Activated CD8-positive, alpha-beta T cell treated with anti-CD3 and anti-CD28 coated beads for 36 hours (primary cell): Measurements from ENCODE around the gene TRAF3IP1. TPM values are rescaled to one million over a fixed set of nuclear protein-coding genes. Genes with fewer than 3 reads are reported as not detected.

Source experiments
- ATAC-seq: fragments of 200-7000 bp; cut with Tn5 transposase; one replicate; pipeline ENCODE4 v1.10.0; 2021; ENCODE audit warnings: mild to moderate bottlenecking, moderate library complexity
- CTCF ChIA-PET: fragments of 350-600 bp; sonication (Branson Sonifier 250); formaldehyde crosslinking; loops from one replicate; lab custom pipeline; 2021; ENCODE audit warnings: antibody characterized with exemption; lab: Charles Lee
- POLR2A ChIA-PET: fragments of 350-600 bp; sonication (Branson Sonifier 250); formaldehyde crosslinking; loops from one replicate; lab custom pipeline; 2021; ENCODE audit warnings: antibody characterized with exemption; lab: Charles Lee
- DNase-seq: peaks from one replicate; pipeline ENCODE4 v3.0.0-alpha.2; 2020
- H3K27ac Mint-ChIP-seq: one replicate; pipeline ENCODE4 v1.8.0; 2021; ENCODE audit warnings: mild to moderate bottlenecking, mixed read lengths
- H3K27me3 Mint-ChIP-seq: one replicate; pipeline ENCODE4 v1.8.0; 2021; ENCODE audit warnings: mixed read lengths
- H3K36me3 Mint-ChIP-seq: one replicate; pipeline ENCODE4 v1.8.0; 2021; ENCODE audit warnings: low read depth, mixed read lengths
- H3K4me1 Mint-ChIP-seq: one replicate; pipeline ENCODE4 v1.8.0; 2021; ENCODE audit warnings: low read depth, mixed read lengths
- H3K4me3 Mint-ChIP-seq: one replicate; pipeline ENCODE4 v1.8.0; 2021; ENCODE audit warnings: mild to moderate bottlenecking, moderate library complexity, mixed read lengths
- H3K9me3 Mint-ChIP-seq: one replicate; pipeline ENCODE4 v1.8.0; 2021; ENCODE audit warnings: mixed read lengths
- intact Hi-C: fragments of 100-400 bp; cut with micrococcal nuclease; formaldehyde crosslinking; loops from one replicate; pipeline ENCODE4 v1.10.0; 2022
- total RNA-seq, 2 experiments: library from RNA; stranded (reverse); gene quantifications; one replicate each; pipeline ENCODE4 v1.2.3, GENCODE V29; 2021
- TF ChIP-seq, protein P1 (sequence below): fragments of 200-600 bp; IDR thresholded peaks from one replicate; pipeline ENCODE4 v1.8.0; 2022; ENCODE audit warnings: antibody characterized with exemption, mild to moderate bottlenecking

Gene TRAF3IP1
- total RNA-seq, 2 experiments from 2014 or later = 7.1 to 7.9 TPM

DNA sequence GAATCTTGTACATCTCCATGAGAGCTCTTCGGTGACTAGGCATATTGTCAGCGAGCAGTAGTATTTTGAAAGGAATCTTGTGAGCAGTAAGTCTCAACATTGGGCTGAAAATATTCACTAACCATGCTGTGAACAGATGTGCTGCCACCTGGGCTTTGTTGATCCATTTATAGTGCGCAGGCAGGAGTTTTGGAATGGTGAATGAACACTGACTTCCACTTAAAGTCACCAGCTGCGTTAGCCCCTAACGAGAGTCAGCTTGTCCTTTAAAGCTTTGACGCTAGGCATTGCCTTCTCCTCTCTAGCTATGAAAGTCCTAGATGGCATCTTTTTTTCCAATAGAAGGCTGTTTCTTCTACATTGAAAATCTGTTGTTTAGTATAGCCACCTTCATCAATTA, 110.5 kb downstream of the TRAF3IP1 start:
- Mint-ChIP-seq H3K36me3 (peaks cover 46% of the 10 kb centered on the region), H3K4me1 (peaks cover 52% of the 10 kb centered on the region), H3K27ac (peak overlapping the region; percentile 10), H3K4me3 (no peak overlapping the region), H3K9me3 (peaks cover 5% of the 10 kb centered on the region), H3K27me3 (no peaks in the 10 kb centered on the region)
- CTCF ChIA-PET = interaction anchor here (1.4 to 2.2 kb wide), 2 partner anchors 9 to 60 kb away, joined by 3 to 14 read pairs; no protein-coding TSS in a partner anchor
- TF ChIP-seq, protein P1, sequence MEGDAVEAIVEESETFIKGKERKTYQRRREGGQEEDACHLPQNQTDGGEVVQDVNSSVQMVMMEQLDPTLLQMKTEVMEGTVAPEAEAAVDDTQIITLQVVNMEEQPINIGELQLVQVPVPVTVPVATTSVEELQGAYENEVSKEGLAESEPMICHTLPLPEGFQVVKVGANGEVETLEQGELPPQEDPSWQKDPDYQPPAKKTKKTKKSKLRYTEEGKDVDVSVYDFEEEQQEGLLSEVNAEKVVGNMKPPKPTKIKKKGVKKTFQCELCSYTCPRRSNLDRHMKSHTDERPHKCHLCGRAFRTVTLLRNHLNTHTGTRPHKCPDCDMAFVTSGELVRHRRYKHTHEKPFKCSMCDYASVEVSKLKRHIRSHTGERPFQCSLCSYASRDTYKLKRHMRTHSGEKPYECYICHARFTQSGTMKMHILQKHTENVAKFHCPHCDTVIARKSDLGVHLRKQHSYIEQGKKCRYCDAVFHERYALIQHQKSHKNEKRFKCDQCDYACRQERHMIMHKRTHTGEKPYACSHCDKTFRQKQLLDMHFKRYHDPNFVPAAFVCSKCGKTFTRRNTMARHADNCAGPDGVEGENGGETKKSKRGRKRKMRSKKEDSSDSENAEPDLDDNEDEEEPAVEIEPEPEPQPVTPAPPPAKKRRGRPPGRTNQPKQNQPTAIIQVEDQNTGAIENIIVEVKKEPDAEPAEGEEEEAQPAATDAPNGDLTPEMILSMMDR = no peak
- intact Hi-C loops = no loop called here
- POLR2A ChIA-PET = interaction anchor here (0.5 to 1.8 kb wide), 3 partner anchors 9 to 401 kb away, joined by 3 to 6 read pairs (median 3); no protein-coding TSS in a partner anchor
- ATAC-seq (no peak), DNase-seq (no peak)

DNA sequence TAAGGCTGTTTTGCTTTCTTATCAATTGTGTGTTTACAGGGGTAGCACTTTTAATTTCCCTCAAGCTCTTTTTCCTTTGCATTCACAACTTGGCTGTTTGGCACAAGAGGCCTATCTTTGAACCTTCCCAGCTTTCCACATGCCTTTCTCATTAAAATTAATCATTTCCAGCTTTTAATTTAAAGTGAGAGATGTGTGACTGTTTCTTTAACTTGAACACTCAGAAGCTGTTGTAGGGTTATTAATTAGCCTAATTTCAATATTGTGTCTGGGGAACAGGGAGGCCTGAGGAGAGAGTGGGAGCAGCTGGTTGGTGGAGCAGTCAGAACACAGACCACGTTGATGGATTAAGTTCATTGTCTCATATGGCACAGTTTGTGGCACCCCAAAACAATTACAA, 111.1 kb downstream of the TRAF3IP1 start:
- ChIA-PET POLR2A (interaction anchor here (0.5 to 1.8 kb wide), 3 partner anchors 8 to 401 kb away, joined by 3 to 6 read pairs (median 3); no protein-coding TSS in a partner anchor), CTCF (interaction anchor here (0.6 to 2.2 kb wide), 3 partner anchors 9 to 60 kb away, joined by 3 to 14 read pairs (median 3); no protein-coding TSS in a partner anchor)
- Mint-ChIP-seq H3K27ac (peak overlapping the region; percentile 70), H3K27me3 (no peaks in the 10 kb centered on the region), H3K4me1 (peaks cover 53% of the 10 kb centered on the region), H3K4me3 (no peak overlapping the region), H3K36me3 (peaks cover 50% of the 10 kb centered on the region), H3K9me3 (peaks cover 5% of the 10 kb centered on the region)
- ATAC-seq (no peak), DNase-seq (no peak)
- TF ChIP-seq, protein P1 = no peak
- intact Hi-C loops = no loop called here

DNA sequence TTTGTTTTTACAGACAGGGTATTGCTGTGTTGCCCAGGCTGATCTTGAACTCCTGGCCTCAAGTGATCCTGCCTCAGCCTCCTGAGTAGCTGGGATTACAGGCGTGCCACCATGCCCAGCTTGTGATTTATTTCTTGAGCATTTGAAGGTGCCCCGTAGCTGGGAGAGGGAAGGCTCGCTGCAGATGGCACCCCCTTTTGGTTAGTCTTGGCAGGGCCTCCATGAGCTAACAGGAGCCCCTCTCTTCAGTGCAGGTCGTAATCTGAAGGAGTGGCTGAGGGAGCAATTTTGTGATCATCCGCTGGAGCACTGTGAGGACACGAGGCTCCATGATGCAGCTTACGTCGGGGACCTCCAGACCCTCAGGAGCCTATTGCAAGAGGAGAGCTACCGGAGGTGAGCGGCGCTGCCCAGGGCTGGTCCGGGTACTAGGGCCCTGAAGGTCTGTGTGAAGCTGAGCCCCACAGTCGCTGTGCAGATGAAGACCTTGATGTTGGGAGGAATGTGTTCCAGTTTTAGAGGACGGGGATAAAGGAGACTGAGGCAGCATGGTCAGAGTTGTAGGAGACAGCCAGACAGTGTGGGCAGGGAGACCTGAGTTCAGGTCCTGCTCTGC, 113.1 kb downstream of the TRAF3IP1 start:
- peak overlapping the region; percentile 16 for H3K27ac Mint-ChIP-seq

DNA sequence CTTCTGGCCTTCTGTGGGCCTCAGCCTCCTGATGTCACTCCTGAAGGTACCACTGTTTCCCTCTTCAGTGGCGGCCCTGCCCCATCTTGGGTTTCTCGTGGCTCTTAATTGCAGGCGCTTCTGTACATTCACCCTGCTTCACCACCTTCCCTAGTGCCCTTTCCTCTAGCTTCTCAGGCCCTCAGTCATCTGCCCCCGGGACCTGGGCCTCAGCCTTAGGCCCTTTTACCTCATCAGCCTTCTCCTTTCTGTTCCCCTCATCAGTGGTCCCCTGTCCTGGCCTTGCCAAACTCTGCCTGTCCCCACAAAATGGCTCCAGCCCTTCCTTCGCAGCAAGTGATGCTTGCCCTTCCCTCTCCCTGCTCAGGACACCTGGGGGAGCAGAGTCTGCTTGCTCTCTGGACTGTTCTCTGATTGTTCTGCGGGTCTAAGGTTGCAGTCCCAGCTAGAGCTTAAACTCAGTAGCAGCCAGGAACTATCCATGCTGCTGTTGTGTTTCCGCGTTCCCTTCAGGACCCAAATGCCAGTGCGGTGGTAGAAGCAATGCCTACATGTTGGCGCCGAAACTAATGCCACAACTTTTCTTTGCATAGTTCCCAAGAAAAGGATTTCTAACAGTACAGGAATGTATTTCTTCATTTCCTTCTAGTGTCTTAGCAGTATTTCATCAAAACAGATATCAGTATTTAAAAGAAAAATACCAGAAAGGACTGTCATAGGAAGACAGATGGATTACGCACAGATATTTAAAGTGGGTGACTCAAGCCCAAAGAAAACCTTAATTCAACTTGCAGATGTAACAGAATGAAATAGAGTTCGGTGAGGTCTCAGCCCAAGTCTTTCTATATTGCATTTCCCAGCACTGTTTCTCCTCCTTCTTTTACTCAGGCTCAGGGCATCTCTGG, 113.9 kb downstream of the TRAF3IP1 start:
- H3K4me3 Mint-ChIP-seq = no peak overlapping the region
- intact Hi-C loops = no loop called here
- H3K27me3 Mint-ChIP-seq = no peaks in the 10 kb centered on the region
- ChIA-PET POLR2A (no interaction called here), CTCF (interaction anchor here (1.2 kb wide), 1 partner anchor 63 kb away, joined by 4 read pairs; no protein-coding TSS in a partner anchor)
- TF ChIP-seq, protein P1 = no peak
- H3K9me3 Mint-ChIP-seq = peaks cover 5% of the 10 kb centered on the region
- peak overlapping the region; percentile 66 for H3K27ac Mint-ChIP-seq
- H3K4me1 Mint-ChIP-seq = peaks cover 56% of the 10 kb centered on the region
- no peak for ATAC-seq
- DNase-seq = no peak
- peaks cover 59% of the 10 kb centered on the region for H3K36me3 Mint-ChIP-seq

More for the DNA sequence above, 113.1 kb downstream of the TRAF3IP1 start:
- Mint-ChIP-seq H3K4me3 (no peak overlapping the region), H3K27me3 (no peaks in the 10 kb centered on the region), H3K4me1 (peaks cover 54% of the 10 kb centered on the region), H3K36me3 (peaks cover 57% of the 10 kb centered on the region), H3K9me3 (peaks cover 5% of the 10 kb centered on the region)
- DNase-seq = no peak
- ChIA-PET POLR2A (no interaction called here), CTCF (interaction anchor here (1.2 kb wide), 1 partner anchor 63 kb away, joined by 4 read pairs; no protein-coding TSS in a partner anchor)
- TF ChIP-seq, protein P1 = no peak
- no peak for ATAC-seq
- intact Hi-C loops = no loop called here
